HepG2 (cell line): ENCODE data around the gene TXNL4B.

ENCODE experiments used
- CTCF ChIP-seq: sonication (generic); formaldehyde crosslinking; IDR thresholded peaks from 2 replicates; pipeline ENCODE4 v1.5.0; 2020; ENCODE audit warnings: mild to moderate bottlenecking, missing genetic modification reagents, moderate library complexity
- EHMT2 ChIP-seq: fragments of 200-600 bp; sonication (generic); IDR thresholded peaks from 2 replicates; pipeline ENCODE4 v1.7.0; 2017; ENCODE audit warnings: antibody characterized with exemption, low read depth, low read length, borderline replicate concordance
- POLR2A ChIP-seq, 2 experiments: IDR thresholded peaks; 2 replicates each; pipeline ENCODE4 v1.6.1; 2011; ENCODE audit warnings: low read depth in 2 of 2, low read length in 2 of 2, mild to moderate bottlenecking in 1 of 2, moderate library complexity in 1 of 2; ENCODE audit not compliant: insufficient read depth in 1 of 2
- TRAFD1 ChIP-seq: sonication (generic); formaldehyde crosslinking; IDR thresholded peaks from 2 replicates; pipeline ENCODE4 v1.5.1; 2020; ENCODE audit warnings: missing genetic modification reagents, mild to moderate bottlenecking, borderline replicate concordance
- ZNF263 ChIP-seq: sonication (generic); formaldehyde crosslinking; IDR thresholded peaks from 2 replicates; pipeline ENCODE4 v1.4.0; 2020; ENCODE audit warnings: missing genetic modification reagents
- ZNF660 ChIP-seq: sonication (generic); formaldehyde crosslinking; IDR thresholded peaks from 2 replicates; pipeline ENCODE4 v1.5.1; 2020; ENCODE audit warnings: mild to moderate bottlenecking, low read depth, missing genetic modification reagents, borderline replicate concordance
- TF ChIP-seq, protein P1 (sequence below), 2 experiments: IDR thresholded peaks; 2 replicates each; pipeline ENCODE4 v1.6.1; 2011 to 2012; ENCODE audit warnings: low read length in 2 of 2, borderline replicate concordance in 1 of 2, low read depth in 1 of 2, mild to moderate bottlenecking in 1 of 2, moderate library complexity in 1 of 2
- TF ChIP-seq, protein P2 (sequence below): sonication (generic); formaldehyde crosslinking; IDR thresholded peaks from one replicate; pipeline ENCODE4 v1.5.1; 2020; ENCODE audit warnings: mild to moderate bottlenecking, missing genetic modification reagents; ENCODE audit errors: not compliant biosample characterization

GRCh38 chr16:72124148-72124547 is 30.7 kb upstream of the TXNL4B start:
- TF ChIP-seq, protein P1, sequence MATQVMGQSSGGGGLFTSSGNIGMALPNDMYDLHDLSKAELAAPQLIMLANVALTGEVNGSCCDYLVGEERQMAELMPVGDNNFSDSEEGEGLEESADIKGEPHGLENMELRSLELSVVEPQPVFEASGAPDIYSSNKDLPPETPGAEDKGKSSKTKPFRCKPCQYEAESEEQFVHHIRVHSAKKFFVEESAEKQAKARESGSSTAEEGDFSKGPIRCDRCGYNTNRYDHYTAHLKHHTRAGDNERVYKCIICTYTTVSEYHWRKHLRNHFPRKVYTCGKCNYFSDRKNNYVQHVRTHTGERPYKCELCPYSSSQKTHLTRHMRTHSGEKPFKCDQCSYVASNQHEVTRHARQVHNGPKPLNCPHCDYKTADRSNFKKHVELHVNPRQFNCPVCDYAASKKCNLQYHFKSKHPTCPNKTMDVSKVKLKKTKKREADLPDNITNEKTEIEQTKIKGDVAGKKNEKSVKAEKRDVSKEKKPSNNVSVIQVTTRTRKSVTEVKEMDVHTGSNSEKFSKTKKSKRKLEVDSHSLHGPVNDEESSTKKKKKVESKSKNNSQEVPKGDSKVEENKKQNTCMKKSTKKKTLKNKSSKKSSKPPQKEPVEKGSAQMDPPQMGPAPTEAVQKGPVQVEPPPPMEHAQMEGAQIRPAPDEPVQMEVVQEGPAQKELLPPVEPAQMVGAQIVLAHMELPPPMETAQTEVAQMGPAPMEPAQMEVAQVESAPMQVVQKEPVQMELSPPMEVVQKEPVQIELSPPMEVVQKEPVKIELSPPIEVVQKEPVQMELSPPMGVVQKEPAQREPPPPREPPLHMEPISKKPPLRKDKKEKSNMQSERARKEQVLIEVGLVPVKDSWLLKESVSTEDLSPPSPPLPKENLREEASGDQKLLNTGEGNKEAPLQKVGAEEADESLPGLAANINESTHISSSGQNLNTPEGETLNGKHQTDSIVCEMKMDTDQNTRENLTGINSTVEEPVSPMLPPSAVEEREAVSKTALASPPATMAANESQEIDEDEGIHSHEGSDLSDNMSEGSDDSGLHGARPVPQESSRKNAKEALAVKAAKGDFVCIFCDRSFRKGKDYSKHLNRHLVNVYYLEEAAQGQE (IDR thresholded peaks at IDR 0.05; ENCODE audit: borderline replicate concordance in 1 of 2, low read depth in 1 of 2, low read length in 2 of 2) = no peak
- TF ChIP-seq POLR2A (IDR thresholded peaks at IDR 0.05; ENCODE audit: insufficient read depth in 1 of 2, low read depth in 2 of 2, low read length in 2 of 2) (no peak), ZNF263 (no peak), EHMT2 (no peak), CTCF (no peak), TRAFD1 (CRISPR knock-in tag) (no peak), ZNF660 (CRISPR knock-in tag) (no peak)
- TF ChIP-seq, protein P2, sequence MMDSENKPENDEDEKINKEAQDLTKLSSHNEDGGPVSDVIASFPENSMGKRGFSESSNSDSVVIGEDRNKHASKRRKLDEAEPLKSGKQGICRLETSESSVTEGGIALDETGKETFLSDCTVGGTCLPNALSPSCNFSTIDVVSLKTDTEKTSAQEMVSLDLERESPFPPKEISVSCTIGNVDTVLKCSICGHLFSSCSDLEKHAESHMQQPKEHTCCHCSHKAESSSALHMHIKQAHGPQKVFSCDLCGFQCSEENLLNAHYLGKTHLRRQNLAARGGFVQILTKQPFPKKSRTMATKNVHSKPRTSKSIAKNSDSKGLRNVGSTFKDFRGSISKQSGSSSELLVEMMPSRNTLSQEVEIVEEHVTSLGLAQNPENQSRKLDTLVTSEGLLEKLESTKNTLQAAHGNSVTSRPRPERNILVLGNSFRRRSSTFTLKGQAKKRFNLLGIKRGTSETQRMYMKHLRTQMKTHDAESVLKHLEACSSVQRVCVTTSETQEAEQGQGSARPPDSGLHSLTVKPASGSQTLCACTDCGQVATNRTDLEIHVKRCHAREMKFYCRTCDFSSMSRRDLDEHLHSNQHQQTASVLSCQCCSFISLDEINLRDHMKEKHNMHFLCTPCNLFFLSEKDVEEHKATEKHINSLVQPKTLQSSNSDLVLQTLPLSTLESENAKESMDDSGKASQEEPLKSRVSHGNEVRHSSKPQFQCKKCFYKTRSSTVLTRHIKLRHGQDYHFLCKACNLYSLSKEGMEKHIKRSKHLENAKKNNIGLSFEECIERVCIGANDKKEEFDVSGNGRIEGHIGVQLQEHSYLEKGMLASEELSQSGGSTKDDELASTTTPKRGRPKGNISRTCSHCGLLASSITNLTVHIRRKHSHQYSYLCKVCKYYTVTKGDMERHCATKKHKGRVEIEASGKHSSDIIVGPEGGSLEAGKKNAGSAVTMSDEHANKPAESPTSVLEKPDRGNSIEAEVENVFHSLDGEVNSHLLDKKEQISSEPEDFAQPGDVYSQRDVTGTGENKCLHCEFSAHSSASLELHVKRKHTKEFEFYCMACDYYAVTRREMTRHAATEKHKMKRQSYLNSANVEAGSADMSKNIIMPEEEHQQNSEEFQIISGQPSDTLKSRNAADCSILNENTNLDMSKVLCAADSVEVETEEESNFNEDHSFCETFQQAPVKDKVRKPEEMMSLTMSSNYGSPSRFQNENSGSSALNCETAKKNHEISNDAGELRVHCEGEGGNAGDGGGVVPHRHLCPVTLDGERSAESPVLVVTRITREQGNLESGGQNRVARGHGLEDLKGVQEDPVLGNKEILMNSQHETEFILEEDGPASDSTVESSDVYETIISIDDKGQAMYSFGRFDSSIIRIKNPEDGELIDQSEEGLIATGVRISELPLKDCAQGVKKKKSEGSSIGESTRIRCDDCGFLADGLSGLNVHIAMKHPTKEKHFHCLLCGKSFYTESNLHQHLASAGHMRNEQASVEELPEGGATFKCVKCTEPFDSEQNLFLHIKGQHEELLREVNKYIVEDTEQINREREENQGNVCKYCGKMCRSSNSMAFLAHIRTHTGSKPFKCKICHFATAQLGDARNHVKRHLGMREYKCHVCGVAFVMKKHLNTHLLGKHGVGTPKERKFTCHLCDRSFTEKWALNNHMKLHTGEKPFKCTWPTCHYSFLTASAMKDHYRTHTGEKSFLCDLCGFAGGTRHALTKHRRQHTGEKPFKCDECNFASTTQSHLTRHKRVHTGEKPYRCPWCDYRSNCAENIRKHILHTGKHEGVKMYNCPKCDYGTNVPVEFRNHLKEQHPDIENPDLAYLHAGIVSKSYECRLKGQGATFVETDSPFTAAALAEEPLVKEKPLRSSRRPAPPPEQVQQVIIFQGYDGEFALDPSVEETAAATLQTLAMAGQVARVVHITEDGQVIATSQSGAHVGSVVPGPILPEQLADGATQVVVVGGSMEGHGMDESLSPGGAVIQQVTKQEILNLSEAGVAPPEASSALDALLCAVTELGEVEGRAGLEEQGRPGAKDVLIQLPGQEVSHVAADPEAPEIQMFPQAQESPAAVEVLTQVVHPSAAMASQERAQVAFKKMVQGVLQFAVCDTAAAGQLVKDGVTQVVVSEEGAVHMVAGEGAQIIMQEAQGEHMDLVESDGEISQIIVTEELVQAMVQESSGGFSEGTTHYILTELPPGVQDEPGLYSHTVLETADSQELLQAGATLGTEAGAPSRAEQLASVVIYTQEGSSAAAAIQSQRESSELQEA (CRISPR knock-in tag) = no peak
